ENCODE measurements around the gene RTTN.

The RTTN gene

DNA sequence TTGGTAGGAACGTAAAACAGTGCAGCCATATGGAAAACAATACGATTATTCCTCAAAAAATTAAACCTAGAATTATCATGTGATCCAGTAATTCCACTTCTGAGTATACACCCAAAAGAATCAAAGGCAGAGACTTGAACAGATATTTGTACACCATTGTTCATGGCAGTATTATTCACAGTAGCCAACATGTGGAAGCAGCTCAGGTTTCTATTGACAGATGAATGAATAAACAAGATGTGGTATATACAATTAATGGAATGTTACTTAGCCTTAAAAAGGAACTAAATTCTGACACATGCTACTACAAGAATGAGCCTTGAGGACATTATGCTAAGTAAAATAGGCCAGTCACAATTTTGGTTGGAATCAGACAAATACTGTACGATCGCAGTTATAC is 14.2 kb upstream of the RTTN start:
- H3F3A ChIP-seq (ENCODE audit: insufficient read depth, low read length): no peaks in the 10 kb centered on the region
- TF ChIP-seq, protein P1, sequence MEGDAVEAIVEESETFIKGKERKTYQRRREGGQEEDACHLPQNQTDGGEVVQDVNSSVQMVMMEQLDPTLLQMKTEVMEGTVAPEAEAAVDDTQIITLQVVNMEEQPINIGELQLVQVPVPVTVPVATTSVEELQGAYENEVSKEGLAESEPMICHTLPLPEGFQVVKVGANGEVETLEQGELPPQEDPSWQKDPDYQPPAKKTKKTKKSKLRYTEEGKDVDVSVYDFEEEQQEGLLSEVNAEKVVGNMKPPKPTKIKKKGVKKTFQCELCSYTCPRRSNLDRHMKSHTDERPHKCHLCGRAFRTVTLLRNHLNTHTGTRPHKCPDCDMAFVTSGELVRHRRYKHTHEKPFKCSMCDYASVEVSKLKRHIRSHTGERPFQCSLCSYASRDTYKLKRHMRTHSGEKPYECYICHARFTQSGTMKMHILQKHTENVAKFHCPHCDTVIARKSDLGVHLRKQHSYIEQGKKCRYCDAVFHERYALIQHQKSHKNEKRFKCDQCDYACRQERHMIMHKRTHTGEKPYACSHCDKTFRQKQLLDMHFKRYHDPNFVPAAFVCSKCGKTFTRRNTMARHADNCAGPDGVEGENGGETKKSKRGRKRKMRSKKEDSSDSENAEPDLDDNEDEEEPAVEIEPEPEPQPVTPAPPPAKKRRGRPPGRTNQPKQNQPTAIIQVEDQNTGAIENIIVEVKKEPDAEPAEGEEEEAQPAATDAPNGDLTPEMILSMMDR (IDR thresholded peaks at IDR 0.05; ENCODE audit: low read length): no peak
- TF ChIP-seq EZH2phosphoT487 (IDR thresholded peaks at IDR 0.05; ENCODE audit: low read length) (no peak), EZH2 (optimal IDR thresholded peaks at IDR 0.05; ENCODE audit: low read depth, low read length) (no peak)
- H3K79me2 ChIP-seq (ENCODE audit: low read length): no peaks in the 10 kb centered on the region
- H2AFZ ChIP-seq (ENCODE audit: low read length): no peak overlapping the region
- H3K27me3 ChIP-seq (replicated peaks; ENCODE audit: insufficient read depth, low read length): no peaks in the 10 kb centered on the region
- no peak overlapping the region for H3K9ac ChIP-seq (ENCODE audit: low read length)
- H4K20me1 ChIP-seq (ENCODE audit: insufficient read depth, low read length): no peaks in the 10 kb centered on the region
- no peaks in the 10 kb centered on the region for H3K36me3 ChIP-seq (replicated peaks; ENCODE audit: insufficient read depth, low read length)
- no peak for DNase-seq
- H3K9me2 ChIP-seq (replicated peaks; ENCODE audit: insufficient read depth, low read length): no peaks in the 10 kb centered on the region
- no peaks in the 10 kb centered on the region for H3K4me1 ChIP-seq (ENCODE audit: low read length)
- H3K4me2 ChIP-seq (ENCODE audit: low read depth, low read length): no peak overlapping the region
- H3K27ac ChIP-seq (ENCODE audit: low read length): no peak overlapping the region
- H3K9me3 ChIP-seq (replicated peaks; ENCODE audit: insufficient read depth, low read length): no peaks in the 10 kb centered on the region
- no peak overlapping the region for H3K4me3 ChIP-seq (ENCODE audit: low read length)

- H3K27me3 ChIP-seq (replicated peaks; ENCODE audit: insufficient read depth, low read length): no peaks in the 10 kb centered on the region
- no peak overlapping the region for H3K4me3 ChIP-seq (ENCODE audit: low read length)
- TF ChIP-seq, protein P1 (IDR thresholded peaks at IDR 0.05; ENCODE audit: low read length): no peak
- no peak for TF ChIP-seq EZH2phosphoT487 (IDR thresholded peaks at IDR 0.05; ENCODE audit: low read length)
- TF ChIP-seq EZH2 (optimal IDR thresholded peaks at IDR 0.05; ENCODE audit: low read depth, low read length): no peak
- H3K9me3 ChIP-seq (replicated peaks; ENCODE audit: insufficient read depth, low read length): no peaks in the 10 kb centered on the region
- H3K36me3 ChIP-seq (replicated peaks; ENCODE audit: insufficient read depth, low read length): no peaks in the 10 kb centered on the region
- H2AFZ ChIP-seq (ENCODE audit: low read length): no peak overlapping the region
- no peak overlapping the region for H3K27ac ChIP-seq (ENCODE audit: low read length)
- H3K4me2 ChIP-seq (ENCODE audit: low read depth, low read length): no peak overlapping the region
- no peaks in the 10 kb centered on the region for H3F3A ChIP-seq (ENCODE audit: insufficient read depth, low read length)
- no peaks in the 10 kb centered on the region for H4K20me1 ChIP-seq (ENCODE audit: insufficient read depth, low read length)
- no peaks in the 10 kb centered on the region for H3K9me2 ChIP-seq (replicated peaks; ENCODE audit: insufficient read depth, low read length)
- H3K79me2 ChIP-seq (ENCODE audit: low read length): no peaks in the 10 kb centered on the region
- no peak for DNase-seq
- no peak overlapping the region for H3K9ac ChIP-seq (ENCODE audit: low read length)
- H3K4me1 ChIP-seq (ENCODE audit: low read length): no peaks in the 10 kb centered on the region
Measured at GRCh38 chr18:70216788-70217187, 11.3 kb upstream of the RTTN start.

DNA sequence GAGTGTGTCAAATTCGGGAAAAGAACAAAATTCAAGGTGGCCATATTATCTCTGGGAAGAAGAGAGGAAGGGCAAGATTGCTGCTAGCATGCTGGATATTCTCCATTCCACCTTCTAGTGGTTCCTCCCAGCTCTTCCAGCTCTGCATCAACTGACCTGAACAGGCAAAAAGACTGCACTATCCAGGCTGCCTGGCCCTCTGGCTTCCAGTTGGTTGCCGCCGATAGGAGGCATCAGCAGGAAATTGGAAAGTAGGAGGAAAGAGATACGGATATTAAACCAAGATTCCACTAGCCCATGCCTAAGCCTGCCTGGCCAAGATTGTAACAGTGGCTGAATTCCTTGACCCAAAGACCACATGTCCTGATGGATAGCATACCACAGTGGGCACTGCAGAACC is 1.7 kb upstream of the RTTN start:
- Histone ChIP-seq H3K9me3 (replicated peaks; ENCODE audit: insufficient read depth, low read length) (no peaks in the 10 kb centered on the region), H3F3A (ENCODE audit: insufficient read depth, low read length) (peaks cover 10% of the 10 kb centered on the region; the same call in 1 of the 2 replicates), H3K9me2 (replicated peaks; ENCODE audit: insufficient read depth, low read length) (no peaks in the 10 kb centered on the region), H3K27me3 (replicated peaks; ENCODE audit: insufficient read depth, low read length) (no peaks in the 10 kb centered on the region), H3K79me2 (ENCODE audit: low read length) (peaks cover 25% of the 10 kb centered on the region), H2AFZ (ENCODE audit: low read length) (peak overlapping the region; percentile 81; the same call in 1 of the 2 replicates), H3K9ac (ENCODE audit: low read length) (no peak overlapping the region), H3K27ac (ENCODE audit: low read length) (no peak overlapping the region), H3K36me3 (replicated peaks; ENCODE audit: insufficient read depth, low read length) (no peaks in the 10 kb centered on the region), H3K4me3 (ENCODE audit: low read length) (no peak overlapping the region), H4K20me1 (ENCODE audit: insufficient read depth, low read length) (no peaks in the 10 kb centered on the region), H3K4me1 (ENCODE audit: low read length) (peaks cover 32% of the 10 kb centered on the region), H3K4me2 (ENCODE audit: low read depth, low read length) (no peak overlapping the region)
- TF ChIP-seq, protein P1 (IDR thresholded peaks at IDR 0.05; ENCODE audit: low read length): no peak
- TF ChIP-seq EZH2 (optimal IDR thresholded peaks at IDR 0.05; ENCODE audit: low read depth, low read length) (no peak), EZH2phosphoT487 (IDR thresholded peaks at IDR 0.05; ENCODE audit: low read length) (no peak)
- no peak for DNase-seq
